NCI-H1105 (cell line): ENCODE measurements around the gene ZNF391.
"Not testable (repeated sequence)": the region's sequence is repeated elsewhere in the genome, so short reads cannot be mapped to it uniquely, and the experiment has no call there.

Experiments used
- DNase-seq: peaks from one replicate; lab custom pipeline; 2025; lab: John Stamatoyannopoulos, UW

The ZNF391 gene

GRCh38 chr6:27422651-27423332 lies 34.2 kb downstream of the ZNF391 start:
- no peak for DNase-seq

GRCh38 chr6:27424851-27425250 lies 36.3 kb downstream of the ZNF391 start:
- DNase-seq: not testable (repeated sequence)

DNA sequence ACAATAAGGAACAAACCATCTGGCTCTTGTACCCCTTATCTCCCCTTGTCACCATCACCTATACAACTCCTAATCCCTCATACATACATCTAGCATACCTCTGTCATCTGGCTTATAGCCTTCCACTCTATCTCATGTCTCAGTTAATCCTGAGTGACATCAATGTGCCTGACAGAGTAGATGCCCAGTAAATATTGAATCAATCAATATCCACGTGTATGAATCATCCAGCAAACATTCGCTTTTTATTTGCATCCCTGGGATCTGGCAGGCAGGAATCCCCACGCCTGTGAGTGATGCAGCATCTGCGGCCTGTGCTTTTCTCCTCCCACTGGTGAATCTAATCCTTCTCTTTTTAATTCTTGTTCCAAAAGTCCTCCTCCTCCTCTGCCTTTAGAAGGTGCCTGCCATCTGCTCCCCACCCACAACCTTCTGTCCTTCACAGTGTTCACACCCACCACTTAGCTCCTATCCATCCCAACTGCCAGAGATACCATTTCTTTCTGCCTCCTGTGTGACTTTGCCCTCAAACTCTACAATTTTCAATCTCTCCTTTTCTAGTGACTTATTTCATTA lies 37.6 kb downstream of the ZNF391 start:
- DNase-seq: no peak

- DNase-seq: no peak
Measured at GRCh38 chr6:27428502-27428901, 39.9 kb downstream of the ZNF391 start.

GRCh38 chr6:27428966-27429365 lies 40.4 kb downstream of the ZNF391 start:
- DNase-seq: no peak

DNA sequence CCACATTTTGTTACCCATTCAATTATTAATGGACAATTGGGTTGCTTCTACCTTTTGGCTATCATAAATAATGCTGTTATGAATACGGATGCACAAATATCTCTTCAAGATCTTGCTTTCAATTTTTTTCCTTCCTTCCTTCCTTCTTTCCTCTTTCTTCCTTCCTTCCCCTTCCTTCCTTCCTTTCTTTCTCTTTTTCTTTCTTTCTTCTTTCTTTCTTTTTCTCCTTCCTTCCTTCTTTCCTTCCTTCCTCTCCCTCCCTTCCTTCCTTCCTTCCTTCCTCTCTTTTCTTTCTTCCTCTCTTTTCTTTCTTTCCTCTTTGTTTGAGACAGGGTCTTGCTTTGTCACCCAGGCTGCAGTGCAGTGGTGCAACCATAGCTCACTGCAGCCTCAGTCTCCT lies 45.2 kb downstream of the ZNF391 start:
- DNase-seq: no peak

GRCh38 chr6:27439371-27439770 lies 50.8 kb downstream of the ZNF391 start:
- DNase-seq: no peak

DNA sequence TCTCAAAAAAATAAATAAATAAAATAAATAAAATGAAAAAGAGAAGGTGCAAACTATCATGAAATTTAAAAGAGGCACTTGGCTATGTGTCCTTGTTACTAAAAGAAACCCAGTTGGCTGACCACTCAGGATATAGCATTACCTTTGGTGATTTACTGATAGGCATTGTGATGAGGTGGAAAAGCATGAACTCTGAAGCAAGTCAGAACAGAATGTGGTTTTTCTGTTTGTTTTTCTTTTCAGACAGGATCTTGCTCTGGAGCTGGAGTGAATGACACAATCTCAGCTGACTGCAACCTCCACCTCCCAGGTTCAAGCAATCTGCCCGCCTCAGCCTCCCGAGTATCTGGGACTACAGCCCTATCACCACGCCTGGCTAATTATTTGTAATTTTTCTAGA lies 52.4 kb downstream of the ZNF391 start:
- DNase-seq: no peak

DNA sequence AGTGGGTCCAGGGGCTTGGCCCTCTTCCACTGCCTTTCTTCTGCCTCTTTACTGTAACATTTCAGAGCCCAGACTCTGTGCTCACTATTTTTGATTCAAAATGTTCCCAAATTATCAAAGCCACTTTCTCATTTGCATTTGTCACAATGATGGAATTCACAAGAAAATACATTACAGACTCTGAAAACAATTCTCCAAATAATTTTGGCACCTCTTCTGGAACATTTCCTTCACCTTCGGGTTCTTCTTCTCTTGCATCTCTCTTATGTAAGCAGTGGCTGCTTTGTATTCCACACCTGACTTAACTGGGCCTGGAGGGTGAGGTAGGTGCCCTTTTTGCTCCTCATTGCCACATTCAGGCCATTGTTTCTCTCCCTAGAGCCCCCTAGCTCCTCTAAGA lies 54.4 kb downstream of the ZNF391 start:
- no peak for DNase-seq

DNA sequence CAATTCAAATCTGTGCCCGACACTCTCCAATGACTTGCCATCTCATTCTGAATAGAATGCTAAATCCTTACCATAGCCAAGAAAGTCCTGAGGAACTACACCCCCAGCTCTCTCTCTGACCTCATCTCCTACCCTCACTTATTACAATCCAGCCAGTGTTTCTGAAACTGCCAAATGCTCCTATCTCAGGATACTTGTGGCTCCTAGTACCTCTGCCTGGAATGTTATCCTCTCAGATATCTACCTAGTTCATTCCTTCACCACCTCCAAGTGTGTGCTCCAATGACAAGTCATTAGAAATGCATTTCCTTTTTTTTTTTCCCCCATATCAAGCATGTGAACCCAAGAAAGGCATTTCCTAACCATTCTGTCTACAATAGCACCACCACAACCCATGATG lies 59.9 kb downstream of the ZNF391 start:
- no peak for DNase-seq

GRCh38 chr6:27451660-27452390 lies 63.3 kb downstream of the ZNF391 start:
- no peak for DNase-seq

GRCh38 chr6:27452496-27452897 lies 63.9 kb downstream of the ZNF391 start:
- no peak for DNase-seq
